HepG2 (cell line): ENCODE data around the gene CAPN10.

ENCODE experiments used
- FOXJ3 ChIP-seq: sonication (generic); formaldehyde crosslinking; IDR thresholded peaks from 2 replicates; pipeline ENCODE4 v1.4.0; 2020; ENCODE audit warnings: missing genetic modification reagents, mild to moderate bottlenecking, borderline replicate concordance
- ZNF746 ChIP-seq: sonication (generic); formaldehyde crosslinking; IDR thresholded peaks from 2 replicates; pipeline ENCODE4 v1.8.0; 2022; ENCODE audit warnings: mild to moderate bottlenecking, missing genetic modification reagents
- ZNF770 ChIP-seq: sonication (generic); formaldehyde crosslinking; IDR thresholded peaks from 2 replicates; pipeline ENCODE4 v1.5.0; 2020; ENCODE audit warnings: mild to moderate bottlenecking, missing genetic modification reagents

- TF ChIP-seq ZNF770 = no peak
- TF ChIP-seq FOXJ3 (CRISPR knock-in tag) = no peak
- TF ChIP-seq ZNF746 (CRISPR knock-in tag) = no peak
Measured at GRCh38 chr2:240635998-240636547, 49.5 kb downstream of the CAPN10 start.
